Putamen (tissue), 1 donor: Measurements from ENCODE around the gene CLPTM1L.
"Not testable (repeated sequence)": the region's sequence is repeated elsewhere in the genome, so short reads cannot be mapped to it uniquely, and the experiment has no call there.

Source experiments
- DNase-seq: peaks from one replicate; pipeline ENCODE4 v3.0.0-alpha.2; 2016; ENCODE audit warnings: low spot score

CLPTM1L gene

DNA sequence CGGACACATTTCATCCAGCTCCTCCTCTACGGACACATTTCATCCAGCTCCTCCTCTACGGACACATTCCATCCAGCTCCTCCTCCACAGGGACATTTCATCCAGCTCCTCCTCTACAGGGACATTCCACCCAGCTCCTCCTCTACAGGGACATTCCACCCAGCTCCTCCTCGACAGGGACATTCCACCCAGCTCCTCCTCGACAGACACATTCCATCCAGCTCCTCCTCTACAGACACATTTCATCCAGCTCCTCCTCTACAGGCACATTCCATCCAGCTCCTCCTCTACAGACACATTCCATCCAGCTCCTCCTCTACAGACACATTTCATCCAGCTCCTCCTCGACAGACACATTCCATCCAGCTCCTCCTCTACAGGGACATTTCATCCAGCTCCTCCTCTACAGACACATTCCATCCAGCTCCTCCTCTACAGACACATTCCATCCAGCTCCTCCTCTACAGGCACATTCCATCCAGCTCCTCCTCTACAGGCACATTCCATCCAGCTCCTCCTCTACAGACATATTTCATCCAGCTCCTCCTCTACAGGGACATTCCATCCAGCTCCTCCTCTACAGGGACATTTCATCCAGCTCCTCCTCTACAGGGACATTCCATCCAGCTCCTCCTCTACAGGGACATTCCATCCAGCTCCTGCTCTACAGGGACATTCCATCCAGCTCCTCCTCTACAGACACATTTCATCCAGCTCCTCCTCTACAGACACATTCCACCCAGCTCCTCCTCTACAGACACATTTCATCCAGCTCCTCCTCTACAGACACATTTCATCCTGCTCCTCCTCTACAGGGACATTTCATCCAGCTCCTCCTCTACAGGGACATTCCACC is 17.8 kb downstream of the CLPTM1L start:
- DNase-seq: not testable (repeated sequence)

DNA sequence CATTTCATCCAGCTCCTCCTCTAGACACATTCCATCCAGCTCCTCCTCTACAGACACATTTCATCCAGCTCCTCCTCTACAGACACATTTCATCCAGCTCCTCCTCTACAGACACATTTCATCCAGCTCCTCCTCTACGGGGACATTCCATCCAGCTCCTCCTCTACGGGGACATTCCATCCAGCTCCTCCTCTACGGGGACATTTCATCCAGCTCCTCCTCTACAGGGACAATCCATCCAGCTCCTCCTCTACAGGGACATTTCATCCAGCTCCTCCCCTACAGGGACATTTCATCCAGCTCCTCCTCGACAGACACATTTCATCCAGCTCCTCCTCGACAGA is 18.4 kb downstream of the CLPTM1L start:
- not testable (repeated sequence) for DNase-seq

DNA sequence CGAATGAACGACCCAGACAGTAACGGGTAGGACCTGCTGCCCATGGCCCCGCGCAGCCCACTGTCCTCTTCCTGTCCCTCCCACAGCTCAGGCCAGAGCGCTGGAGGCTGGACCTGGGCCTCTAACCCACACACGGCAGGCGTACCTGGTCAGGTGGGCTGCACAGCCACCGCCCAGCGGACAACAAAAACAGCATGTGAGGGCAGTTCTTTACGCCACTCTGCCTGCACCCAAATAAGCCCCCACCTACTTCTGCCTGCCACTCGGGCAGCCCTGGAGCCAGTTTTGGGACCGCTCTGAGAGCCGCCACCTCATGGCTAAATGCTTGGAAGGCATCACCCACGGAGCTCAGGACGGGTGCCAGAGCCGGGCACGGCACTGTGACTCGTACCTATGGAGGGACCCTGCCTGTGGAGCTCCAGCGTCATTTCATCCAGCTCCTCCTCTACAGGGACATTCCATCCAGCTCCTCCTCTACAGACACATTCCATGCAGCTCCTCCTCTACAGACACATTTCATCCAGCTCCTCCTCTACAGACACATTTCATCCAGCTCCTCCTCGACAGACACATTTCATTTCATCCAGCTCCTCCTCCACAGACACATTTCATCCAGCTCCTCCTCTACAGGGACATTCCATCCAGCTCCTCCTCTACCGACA is 18.9 kb downstream of the CLPTM1L start:
- DNase-seq: no peak

DNA sequence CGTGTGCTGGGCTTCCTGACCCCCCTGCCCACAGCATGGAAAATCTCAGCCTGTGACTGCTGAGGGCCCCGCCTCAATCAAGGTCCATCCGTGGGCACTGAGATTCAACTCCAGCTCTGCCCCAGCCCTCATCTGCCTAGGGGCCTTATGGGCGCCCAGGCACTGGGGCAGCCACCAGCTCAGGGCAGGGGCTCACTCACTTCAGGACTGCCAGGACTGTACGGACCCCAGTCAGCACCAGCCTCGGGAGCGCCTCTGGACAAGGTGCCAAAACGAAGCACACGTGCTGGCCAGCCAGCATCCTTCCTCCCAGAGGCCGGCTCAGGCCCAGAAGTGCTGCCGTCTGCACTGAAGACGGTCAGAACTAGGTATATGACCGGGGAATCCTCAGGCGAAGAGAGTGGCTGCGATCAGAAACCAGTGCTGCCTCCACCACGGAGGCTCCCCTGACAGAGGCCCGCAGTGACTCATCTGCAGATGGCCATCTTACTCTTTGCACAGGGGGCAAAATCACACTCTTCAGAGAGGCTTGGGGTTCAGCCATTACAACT is 19.6 kb downstream of the CLPTM1L start:
- DNase-seq: no peak

DNA sequence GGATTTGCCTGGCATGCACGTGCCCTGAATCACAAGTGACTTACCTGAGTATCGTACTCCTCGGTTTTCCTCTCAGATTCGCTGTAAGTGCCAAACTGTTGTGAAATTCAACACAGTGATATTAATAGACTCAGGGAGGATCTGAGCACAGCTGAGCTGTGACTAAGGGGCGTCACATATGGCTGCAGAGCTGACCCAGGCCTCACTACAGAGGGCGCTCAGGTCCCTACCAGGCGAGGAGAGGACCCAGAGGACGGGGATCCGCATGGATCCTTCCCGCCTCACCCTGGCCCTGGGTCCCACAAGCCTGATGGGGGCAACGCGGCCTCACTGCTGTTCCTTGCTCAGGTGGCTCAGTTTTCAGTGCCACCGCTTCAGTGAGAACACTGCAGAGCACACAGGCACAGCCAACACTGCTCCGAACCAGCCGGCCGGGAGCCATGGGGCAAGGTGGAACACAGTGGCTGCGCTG is 20.1 kb downstream of the CLPTM1L start:
- no peak for DNase-seq

DNA sequence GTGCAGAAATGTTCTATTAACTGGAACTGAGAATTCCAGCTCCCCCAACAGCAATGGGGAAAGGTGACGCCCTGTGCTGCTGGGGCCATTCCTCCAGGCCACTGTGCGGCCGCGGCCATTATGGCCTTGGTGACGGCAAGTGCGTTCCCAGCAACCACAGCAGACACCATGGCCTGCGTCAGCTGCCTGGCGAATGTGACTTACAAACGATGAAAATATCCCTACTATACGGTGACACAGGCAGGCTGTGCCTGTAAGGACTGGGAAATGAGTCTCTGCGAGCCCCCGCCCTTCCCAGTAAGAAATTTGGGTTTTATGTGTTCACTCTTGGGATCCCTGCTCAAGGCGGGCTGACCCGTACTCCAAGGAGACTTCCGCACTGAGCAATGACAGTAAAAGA is 20.6 kb downstream of the CLPTM1L start:
- no peak for DNase-seq

DNA sequence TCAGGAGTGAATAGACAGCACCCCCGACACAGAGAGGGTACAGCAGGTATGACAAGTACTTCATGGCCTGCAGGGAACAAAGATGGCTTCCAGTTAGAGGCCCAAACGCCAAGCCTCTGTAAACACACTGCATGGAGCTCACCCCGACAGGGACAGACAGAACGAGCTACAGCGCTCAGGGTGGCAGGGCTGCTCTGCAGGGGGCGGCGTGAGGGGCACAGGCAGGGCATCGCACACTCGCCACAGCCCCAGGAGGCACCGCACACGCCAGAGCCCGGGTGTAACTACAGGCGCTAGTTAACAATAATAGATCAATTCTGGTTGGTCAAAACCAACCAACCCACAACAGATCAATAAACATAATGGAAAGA is 21.1 kb downstream of the CLPTM1L start:
- DNase-seq: no peak

DNA sequence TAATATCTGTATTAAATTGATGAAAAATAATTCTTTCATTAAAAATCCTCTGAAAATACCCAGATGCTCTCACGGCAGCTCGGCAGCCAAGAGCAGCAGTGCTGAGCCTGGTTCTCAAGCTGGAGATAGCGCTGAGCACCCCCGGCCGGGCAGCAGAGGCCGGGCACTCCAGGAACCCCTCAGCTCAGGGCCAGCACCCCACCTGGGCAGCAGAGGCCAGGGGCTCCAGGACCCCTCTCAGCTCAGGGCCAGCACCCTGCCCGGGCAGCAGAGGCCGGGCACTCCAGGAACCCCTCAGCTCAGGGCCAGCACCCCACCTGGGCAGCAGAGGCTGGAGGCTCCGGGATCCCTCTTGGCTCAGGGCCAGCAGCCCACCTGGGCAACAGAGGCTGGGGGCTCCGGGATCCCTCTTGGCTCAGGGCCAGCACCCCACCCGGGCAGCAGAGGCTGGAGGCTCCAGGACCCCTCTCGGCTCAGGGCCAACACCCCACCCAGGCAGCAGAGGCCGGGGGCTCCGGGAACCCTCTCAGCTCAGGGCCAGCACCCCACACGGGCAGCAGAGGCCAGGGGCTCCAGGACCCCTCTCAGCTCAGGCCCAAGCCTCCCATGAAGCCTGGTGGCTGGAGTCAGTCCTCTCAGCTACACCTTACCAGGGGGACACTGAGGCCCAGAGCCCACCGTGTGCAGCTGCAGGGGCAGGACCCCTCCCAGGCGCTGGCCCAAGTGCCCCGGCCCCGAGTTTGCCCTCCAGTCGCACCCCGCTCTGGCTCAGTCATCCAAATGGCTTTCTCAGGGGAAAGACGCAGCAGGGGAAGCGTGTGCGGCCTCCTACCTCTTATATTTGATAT is 21.7 kb downstream of the CLPTM1L start:
- DNase-seq: no peak

DNA sequence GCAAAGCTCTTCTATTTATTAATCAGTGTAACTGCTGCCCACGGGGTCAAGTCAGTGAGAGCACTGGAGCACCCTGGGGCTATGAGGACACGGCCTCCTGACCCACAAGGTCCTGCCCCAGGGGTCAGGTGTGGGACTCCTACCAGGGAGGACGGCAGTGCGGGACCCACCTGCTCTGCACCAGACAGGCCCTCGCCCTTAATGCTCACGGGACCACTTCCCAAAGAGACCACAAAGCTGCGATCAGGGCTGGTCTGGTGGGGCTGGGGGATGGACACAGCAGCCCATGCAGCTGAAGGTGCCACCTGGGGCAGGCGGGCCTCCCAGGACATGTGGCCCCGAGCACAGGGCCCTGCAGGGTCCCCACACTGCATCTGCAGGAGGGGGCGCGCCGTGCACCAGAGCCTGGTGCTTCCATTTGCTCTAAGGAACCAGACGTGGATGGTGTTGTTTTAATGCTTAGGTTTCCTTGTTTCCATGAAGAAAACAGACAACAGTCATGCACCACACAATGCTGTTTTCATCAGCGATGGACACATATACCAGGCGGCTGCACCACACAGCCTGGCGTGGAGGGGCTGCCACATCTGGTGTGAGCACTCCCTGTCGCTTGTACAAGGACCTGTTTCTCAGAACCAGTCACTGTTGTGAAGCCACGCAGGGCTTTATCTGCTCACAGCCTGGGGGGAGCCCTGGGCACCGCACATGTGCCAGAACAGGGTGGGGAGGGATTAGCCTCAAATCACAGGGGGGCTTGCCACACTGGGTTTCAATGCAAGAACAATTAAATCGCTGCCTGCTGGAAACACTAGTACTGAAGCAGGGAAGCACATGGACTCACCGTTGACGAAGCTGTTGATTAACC is 22.6 kb downstream of the CLPTM1L start:
- no peak for DNase-seq

DNA sequence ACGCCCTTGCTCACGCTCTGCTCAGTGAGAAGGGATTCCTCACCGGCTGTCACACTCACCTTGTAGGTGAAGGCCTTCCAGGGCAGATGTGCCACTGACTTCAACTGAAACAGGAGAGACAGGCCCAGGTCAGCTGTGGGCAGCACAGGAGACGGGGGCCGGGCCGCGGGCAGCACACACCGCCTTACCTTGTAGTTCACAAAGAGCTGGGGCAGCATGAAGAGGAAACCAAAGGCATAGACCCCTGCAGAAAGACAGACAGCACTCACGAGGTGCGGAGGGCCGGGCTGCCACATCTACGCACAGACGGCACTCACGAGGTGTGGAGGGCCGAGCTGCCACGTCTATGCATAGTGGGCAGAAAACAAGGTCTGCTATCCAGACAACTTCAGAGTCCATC is 23.3 kb downstream of the CLPTM1L start:
- no peak for DNase-seq

DNA sequence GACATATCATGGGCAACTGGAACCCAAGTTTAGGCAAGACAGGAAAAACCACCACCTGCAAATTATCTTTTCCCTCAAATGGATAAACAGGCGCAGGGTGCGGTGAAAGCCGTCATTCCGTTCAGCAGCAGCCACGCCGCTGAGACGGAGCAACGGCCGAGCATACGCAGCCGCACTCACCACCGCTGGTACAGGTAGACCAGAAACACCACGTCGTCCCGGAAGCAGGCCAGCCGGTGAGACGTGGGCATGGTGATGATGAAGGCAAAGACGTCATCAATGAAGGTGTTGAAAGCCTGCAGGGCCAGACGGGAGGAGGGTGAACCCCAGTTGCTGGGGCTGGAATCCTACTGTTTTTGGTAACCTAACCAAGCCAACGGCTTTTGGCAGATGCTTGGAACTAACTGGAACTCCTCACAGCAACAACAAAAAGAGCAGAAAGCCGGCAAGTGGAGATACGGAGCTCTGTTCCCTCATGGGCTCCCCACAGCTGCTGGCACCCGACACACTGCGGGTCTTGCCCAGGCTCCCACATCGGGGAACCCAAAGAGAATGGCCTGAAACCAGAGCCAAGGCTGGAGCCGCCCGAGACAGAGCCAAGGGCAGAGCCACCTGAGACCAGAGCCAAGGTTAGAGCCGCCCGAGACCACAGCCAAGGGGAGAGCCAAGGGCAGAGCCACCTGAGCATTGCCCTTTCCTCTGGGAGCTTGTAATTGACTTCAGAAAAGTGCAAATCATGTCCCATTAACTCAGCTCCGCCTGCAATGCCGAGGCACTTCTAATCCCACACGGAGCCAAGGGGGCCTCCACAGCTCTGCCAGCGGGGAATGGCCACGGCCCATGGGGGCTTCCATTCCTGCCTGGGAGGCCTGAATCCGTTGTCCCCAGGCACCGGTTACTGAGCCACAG is 24.2 kb downstream of the CLPTM1L start:
- no peak for DNase-seq

DNA sequence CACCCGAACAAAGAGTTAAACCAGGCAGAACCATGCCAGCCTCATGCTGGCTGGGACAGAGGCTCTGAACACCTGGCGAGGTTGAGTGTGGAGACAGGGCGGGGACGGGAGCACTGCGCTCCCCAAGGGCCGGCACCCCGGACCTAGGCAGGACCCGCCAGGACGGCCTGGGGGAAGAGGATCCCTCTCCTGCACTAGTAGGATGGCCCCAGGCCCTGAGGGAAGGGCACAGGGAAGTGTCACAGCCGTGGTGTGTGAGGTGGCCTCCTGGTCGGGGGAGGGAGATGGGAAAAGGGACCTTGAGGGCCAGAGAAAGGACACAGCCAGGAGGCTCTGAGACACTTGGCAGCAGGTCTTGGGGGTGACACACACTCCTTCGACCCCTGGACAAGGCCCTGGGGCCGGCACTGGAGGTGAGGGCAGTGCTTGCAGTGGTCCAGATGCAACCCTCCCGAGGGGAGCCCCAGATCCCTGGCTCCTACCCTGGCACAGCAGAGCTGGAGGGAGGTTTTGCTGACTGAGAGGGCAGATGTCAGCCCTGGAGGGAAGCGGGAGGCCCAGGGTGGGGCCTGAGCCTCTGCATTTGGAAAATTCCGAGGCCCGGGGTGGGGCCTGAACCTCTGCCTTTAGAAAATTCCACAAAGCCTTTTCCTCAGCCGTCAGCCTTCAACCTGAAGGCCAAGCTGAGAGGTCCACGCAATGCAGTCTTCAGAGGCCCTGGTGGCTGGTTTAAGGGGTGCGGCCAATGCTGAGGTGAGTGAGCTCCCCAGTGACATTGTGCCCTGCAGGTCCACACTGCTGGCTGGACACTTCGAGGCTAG is 25.3 kb downstream of the CLPTM1L start:
- DNase-seq: no peak

DNA sequence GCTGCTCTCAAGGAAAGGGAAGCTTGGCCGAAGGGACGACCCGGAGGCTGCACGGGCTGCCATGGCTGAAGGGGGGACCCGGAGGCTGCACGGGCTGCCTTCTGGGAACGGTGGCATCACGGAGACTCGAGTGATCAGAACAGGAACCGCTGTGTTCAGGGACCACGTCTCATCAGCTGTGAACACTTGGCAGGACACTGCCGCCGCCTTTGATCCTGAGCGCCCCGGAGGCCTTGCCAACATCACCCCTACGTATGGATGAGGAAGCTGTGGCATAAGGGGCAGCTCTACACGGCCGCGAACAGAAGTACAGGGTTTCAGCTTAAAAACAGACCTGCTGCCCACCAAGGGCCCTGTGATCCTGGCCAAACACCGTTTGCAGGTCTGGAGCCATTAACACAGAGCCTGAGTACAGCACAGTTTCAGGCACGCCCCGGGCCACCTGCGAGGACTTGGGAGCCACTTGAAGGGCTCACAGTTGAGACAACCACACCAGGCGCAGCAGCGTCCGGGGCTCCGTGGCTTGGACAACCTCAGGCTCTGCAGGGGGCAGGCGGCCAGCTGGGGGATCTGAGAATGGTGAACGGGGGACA is 26.1 kb downstream of the CLPTM1L start:
- no peak for DNase-seq

DNA sequence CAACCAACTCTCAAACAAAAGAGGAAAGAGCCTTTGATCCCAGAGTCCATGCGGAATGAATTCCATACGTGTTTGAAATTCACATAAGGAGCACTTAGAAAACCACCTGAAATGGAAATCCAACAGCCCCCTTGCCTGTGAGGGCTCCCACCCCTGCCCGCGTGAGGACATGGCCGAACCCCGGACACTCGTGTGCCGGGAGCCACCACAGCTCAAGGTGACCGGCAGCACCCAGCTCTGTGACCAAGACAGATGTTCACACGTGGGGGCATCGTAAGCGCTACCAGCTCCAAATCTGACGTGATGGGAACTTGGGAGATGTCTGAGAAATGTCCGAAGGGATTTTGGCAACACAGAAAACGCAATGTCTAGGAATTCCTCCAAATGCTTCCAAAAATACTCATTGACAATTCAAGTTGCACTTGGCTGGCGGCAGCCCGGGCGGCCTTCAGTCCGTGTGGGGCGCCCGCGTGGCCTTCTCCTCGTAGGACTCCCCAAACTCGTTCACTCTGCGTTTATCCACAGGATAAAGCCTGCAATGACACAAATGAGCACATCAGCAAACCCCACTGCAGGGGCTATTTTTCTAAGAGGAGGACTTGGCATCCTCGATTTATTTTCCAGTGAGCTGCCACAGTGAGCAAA is 26.9 kb downstream of the CLPTM1L start:
- no peak for DNase-seq

DNA sequence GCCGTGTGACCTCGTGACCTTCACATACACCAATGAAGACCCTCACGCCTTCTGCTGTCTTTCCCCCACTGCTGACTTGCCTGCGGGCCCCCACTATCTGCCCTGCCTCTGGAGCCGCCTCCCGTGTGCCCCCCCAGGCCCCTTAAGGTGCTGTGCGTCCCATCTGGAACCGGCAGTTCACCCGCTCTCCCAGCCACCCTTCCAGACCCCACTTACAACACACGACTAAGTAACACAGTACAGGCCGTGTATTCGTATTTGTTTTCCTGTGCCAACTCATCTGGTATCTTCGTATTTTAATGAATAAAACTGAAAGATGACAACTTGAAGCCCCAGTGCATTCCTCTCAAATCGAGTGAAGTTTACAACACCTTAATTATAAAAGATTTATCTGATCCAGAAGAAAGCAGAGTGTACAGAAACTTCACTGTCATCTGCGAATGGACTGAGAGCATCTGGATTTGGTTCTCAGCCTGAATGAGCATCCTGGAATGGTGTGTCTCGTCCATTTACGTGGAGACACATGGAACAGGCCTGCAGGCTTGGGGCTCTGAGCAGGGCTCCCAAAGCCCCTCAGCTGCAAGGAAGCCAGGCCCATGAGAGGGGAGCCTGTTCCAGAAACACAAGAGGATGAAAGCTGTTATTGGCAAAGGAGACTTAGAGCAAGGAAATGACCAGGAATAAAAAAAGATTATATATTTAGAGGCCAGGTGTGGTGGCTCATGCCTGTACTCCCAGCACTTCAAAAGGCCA is 28.1 kb downstream of the CLPTM1L start:
- no peak for DNase-seq

DNA sequence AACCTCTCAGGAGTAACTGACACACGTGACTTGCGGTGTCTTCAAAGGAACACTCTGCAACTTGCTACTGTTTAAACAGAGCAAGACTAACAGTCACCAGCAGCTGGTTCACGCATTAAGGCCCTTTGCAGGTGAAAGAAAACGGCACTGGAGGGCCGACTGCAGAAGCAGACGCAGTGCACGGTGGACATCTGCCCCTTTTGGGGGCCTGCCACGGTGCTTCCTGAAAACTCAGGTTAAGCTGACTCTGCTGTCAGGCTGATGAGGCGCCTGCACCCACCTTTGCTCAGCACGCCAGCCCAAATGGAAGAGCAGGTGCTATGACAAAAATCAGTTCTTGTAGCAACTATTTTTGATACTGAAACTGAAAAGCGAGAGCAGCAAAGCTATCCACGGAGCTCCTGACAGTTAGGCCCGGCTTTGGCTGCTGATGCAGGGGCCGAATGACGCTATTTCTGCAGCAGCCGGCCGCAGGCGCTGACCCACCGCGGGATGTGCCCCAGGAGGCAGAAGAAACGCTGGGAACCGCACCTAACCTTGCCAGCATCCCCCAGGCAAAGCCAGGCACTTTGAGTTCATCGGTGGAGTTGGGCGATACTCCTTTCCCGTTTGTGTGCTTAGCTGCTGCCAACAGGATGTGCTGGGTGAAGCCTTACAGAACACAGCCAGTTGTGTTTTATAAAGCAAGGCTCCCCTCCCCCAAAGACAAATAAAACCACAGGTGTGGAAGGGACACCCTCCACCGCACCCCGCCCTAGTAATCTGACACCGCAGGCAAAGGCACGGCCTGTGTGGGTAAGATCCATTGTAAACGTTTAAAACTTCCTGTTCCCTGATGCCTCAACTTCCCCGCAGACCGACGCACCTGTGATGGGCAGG is 29.0 kb downstream of the CLPTM1L start:
- DNase-seq: no peak
